ENCODE results near the gene DUSP8.

The DUSP8 gene

GRCh38 chr11:1532014-1532586 is 40.0 kb downstream of the DUSP8 start:
- Mint-ChIP-seq H3K9me3 (no peaks in the 10 kb centered on the region), H3K4me1 (peaks cover 16% of the 10 kb centered on the region), H3K27ac (peak overlapping the region in 1 of 3 experiments; percentile 17), H3K4me3 (peak overlapping the region in 1 of 3 experiments; percentile 22), H3K27me3 (ENCODE audit: low read depth) (no peaks in the 10 kb centered on the region), H3K36me3 (ENCODE audit: low read depth) (no peaks in the 10 kb centered on the region)
- TF ChIP-seq CTCF (IDR thresholded peaks at IDR 0.05; ENCODE audit: unreplicated experiment in 3 of 3): no peak

- peak overlapping the region in 1 of 3 experiments; percentile 17 for H3K27ac Mint-ChIP-seq
- TF ChIP-seq CTCF (IDR thresholded peaks at IDR 0.05; ENCODE audit: unreplicated experiment in 3 of 3): no peak
- H3K4me3 Mint-ChIP-seq: peak overlapping the region in 1 of 3 experiments; percentile 22
- H3K36me3 Mint-ChIP-seq (ENCODE audit: low read depth): no peaks in the 10 kb centered on the region
- peaks cover 16% of the 10 kb centered on the region for H3K4me1 Mint-ChIP-seq
- H3K9me3 Mint-ChIP-seq: no peaks in the 10 kb centered on the region
- H3K27me3 Mint-ChIP-seq (ENCODE audit: low read depth): no peaks in the 10 kb centered on the region
Observed at GRCh38 chr11:1531449-1532013, 40.5 kb downstream of the DUSP8 start.

GRCh38 chr11:1530686-1531448 is 41.2 kb downstream of the DUSP8 start:
- Mint-ChIP-seq H3K4me1 (peaks cover 16% of the 10 kb centered on the region), H3K9me3 (no peaks in the 10 kb centered on the region), H3K27ac (no peak overlapping the region), H3K27me3 (ENCODE audit: low read depth) (no peaks in the 10 kb centered on the region), H3K36me3 (ENCODE audit: low read depth) (no peaks in the 10 kb centered on the region), H3K4me3 (no peak overlapping the region)
- no peak for TF ChIP-seq CTCF (IDR thresholded peaks at IDR 0.05; ENCODE audit: unreplicated experiment in 3 of 3)

GRCh38 chr11:1529774-1530173 is 42.3 kb downstream of the DUSP8 start:
- peaks cover 16% of the 10 kb centered on the region for H3K4me1 Mint-ChIP-seq
- no peaks in the 10 kb centered on the region for H3K36me3 Mint-ChIP-seq (ENCODE audit: low read depth)
- no peak overlapping the region for H3K27ac Mint-ChIP-seq
- no peak for TF ChIP-seq CTCF (IDR thresholded peaks at IDR 0.05; ENCODE audit: unreplicated experiment in 3 of 3)
- no peaks in the 10 kb centered on the region for H3K9me3 Mint-ChIP-seq
- no peaks in the 10 kb centered on the region for H3K27me3 Mint-ChIP-seq (ENCODE audit: low read depth)
- no peak overlapping the region for H3K4me3 Mint-ChIP-seq

GRCh38 chr11:1529286-1529685 is 42.8 kb downstream of the DUSP8 start:
- H3K36me3 Mint-ChIP-seq (ENCODE audit: low read depth): no peaks in the 10 kb centered on the region

More at GRCh38 chr11:1529286-1529685, 42.8 kb downstream of the DUSP8 start:
- no peak overlapping the region for H3K27ac Mint-ChIP-seq
- TF ChIP-seq CTCF (IDR thresholded peaks at IDR 0.05; ENCODE audit: unreplicated experiment in 3 of 3): no peak
- no peak overlapping the region for H3K4me3 Mint-ChIP-seq
- H3K27me3 Mint-ChIP-seq (ENCODE audit: low read depth): no peaks in the 10 kb centered on the region
- H3K4me1 Mint-ChIP-seq: peaks cover 16% of the 10 kb centered on the region
- no peaks in the 10 kb centered on the region for H3K9me3 Mint-ChIP-seq
